ENCODE measurements around the gene PI4KB.

GRCh38 chr1:151369621-151370048 lies 42.4 kb upstream of the PI4KB start:
- TF ChIP-seq POLR2A (IDR thresholded peaks at IDR 0.05), result no peak
- TF ChIP-seq CTCF (IDR thresholded peaks at IDR 0.05), result no peak
